GM04503 (cell line): ENCODE results near the gene ZNF618.
A peak's percentile ranks its signal among the peaks of the same experiment; 100 is the strongest.

ENCODE experiments used
- DNase-seq: peaks from one replicate; pipeline ENCODE4 v3.0.0-alpha.2; 2012; ENCODE audit warnings: low read depth

ZNF618 gene

DNA sequence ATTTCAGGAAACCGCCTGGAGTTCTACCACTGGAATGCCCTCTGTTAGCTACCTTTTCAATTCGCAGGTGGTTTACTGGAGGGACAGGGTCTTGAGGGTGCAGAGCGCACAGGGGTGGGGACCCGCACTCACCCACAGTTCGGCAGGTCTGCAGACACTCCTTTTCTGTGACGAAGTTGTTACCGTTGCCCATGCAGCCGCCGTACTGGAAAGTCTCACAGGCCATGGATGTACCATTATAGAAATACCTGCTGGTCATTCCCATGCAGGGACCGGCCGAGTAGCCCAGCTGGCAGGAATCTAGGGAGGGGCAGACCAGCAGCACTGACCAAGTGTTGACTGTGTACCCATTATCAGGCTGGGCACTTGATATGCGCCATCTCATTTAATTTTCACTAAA lies 185.2 kb downstream of the ZNF618 start:
- no peak for DNase-seq

DNA sequence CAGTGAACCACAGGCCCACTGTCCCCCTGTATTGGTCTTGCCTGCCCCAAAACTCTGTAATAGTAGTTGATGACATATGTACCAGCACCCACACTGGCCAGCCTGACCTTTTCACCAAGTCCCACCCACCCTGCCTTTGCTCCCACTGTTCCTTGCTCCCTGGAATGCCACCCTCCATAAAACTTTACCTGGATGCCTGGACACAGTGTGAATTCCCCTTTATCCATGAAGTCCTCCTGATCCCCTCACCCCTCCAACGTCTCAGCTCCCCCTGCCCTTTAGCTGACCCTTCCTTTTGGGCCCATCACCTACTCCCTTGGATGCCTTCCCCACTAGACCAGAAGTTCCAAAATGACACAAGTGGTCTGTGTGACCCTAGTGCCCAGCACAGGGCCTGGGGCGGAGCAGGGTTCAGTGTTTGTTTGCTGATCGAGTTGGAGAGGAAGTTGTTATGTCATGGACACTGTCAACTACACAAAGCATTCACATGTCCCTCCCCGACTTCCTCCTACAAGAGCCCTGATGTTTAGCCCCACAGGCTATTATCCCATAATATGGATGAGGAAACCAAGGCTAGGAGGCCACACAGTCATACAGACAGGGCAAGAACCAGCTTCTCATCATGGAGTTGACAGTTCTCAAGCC lies 185.8 kb downstream of the ZNF618 start:
- DNase-seq, result no peak

DNA sequence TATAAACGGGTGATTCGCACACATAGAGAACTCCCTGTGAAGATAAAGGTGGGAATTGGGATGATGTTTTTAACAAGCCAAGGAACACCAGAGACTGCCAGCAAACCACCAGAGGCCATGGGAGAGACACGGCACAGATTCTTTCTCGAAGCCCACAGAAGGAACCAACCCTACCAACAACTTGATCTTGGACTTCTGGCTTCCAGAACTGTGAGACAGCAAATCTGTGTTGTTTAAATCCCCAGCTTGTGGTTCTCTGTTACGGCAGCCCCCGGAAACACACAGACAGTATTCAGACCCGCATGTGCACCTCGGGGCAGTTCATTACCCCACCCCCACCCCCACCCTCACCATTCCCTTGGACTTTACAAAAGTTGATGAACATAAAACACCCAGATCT lies 189.2 kb downstream of the ZNF618 start:
- DNase-seq, result no peak

DNA sequence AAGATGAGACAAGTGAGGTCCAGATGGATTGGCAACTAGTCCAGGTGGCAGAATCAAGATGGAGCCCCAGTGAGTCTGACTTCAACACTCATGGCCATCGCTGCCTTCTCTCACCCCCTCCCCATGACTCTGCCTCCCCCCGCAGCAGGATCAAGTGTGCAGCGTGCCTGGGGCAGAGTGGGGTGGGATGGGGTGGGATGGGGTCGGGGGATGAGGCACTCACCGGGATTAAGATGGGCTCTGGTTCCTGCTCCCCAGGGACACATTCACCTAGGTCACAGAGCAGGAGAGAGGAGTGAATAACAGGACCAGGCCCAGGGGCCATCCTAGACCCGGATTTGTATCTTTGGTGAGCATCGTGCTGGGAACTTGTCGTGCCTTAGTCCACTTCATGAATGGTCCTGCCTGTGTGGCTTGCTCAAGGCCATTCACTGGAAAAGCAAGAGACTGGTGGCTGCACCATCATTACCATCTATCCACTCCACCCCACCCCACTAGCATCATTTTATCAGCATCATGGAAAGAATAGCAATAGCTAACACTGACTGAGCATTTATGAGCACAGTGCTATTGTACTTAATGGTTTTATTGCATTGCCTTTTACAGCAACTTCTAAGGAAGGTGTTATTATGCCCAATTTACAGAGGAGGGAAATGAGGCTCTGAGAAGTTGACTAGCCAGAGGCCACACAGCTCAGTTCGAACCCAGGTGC lies 193.5 kb downstream of the ZNF618 start:
- no peak for DNase-seq

DNA sequence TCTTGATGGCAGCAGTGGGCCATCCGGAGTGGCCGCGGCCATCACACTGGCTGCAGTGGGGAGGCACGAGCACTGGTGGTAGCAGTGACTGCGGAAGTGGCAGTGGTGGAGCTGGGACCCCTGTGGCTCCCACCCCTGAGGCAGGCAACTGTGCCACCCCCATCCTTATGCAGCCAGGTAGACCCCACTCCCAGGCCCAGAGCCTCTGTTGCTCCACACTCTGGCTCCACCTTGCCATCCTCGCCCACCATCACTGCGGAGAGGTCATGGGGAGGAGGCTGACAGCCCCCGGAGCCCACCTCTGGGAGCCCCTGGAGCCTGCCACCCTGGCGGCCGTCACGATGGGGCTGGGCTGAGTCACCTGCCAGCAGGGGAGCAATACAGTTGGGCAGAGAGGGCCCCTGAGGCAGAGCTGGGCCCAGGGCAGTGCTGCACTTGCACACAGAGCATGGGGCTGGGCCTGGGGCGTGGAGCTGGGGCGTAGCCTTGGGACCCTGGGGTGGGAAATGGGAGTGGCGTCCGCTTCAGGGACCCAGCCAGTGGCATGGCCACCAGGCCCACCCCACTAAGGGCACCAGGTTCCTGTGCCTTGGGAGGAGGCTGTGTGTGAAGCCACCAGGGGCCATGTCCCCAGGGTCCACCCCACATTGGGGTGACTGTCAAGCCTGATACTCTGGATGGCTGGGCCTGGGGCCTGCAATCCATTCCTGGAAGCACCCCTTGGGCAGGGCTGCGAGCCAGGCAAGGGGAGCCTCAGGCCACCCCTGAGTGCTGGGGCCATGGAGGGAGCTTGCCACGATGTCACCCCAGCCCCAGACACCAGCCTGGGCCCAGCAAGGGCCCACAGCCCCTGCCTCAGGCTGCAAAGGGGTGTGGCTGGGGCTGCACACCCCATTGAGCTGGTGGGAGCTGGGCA lies 194.3 kb downstream of the ZNF618 start:
- no peak for DNase-seq

DNA sequence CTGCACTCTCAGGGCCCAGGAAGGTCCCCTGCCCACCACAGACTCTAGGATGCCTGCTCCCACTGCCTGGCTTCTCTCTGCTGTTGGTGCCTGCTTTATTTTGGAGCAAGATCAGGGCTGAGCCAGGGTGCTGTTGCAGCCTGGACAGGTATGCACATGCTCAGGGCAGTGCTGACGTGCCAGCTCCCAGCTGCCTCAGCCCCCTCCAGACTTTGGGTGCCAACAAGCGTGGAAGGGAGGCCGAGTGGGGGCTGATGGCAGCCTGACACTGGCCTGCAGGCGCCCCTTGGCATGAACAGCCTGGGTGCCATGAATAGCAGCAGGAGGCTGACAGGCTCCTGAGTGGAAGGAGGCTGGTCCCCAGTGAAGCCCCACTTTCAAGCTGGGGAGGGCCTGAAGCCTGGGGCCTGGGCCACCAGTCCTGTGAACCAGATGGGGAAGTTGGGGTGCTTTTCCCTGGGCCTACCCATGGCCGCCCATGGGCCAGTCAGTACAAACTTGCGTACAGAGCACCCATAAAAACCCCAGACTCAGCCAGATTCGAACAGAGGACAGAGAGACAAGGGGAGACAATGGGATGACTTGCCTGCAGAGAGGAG lies 195.2 kb downstream of the ZNF618 start:
- no peak for DNase-seq

DNA sequence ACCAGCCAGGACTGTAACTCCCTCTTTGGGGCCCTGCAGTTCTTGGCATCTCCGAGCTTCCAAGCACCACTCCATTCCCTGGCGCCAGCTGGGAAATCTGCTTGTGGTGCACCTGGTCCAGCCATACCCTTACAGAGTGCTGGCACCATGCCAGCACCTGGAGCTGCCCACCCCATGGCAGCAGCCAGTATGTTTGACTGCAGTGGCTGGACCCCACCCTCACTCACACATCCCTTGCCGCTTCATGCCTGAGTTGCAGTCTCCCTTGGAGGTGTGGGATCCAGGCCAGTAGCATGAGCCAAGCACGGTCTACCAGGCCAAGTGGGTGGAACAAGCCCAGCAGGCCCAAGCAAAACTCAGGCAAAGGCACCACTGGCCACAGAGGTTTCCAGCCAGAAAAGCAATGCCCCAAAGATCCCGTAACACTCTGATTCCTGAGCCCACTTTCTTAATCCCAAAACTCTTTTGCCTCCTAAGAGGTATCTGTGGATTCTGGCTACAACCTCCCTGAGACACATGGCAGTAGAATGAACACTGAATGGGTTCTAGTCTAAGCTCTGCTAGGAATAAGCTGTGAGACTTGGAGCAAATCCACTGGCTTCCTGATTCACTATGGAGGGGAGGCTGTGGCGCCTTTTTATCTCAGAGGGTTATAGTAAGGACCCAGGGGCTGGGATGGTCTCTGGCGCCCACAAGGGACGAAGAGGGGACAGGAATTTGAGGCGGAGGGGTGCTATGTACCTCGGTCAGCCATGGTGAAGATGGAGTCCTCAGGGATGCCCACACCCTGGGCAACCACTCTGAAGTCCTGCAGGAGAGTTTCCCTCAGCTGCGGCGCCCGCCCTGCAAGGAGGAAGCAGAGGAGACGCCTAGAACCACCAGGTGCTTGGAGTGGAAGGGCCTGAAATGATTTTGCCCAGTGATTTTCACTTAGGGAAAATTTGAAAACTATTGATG lies 196.4 kb downstream of the ZNF618 start:
- peak; percentile 21 for DNase-seq

DNA sequence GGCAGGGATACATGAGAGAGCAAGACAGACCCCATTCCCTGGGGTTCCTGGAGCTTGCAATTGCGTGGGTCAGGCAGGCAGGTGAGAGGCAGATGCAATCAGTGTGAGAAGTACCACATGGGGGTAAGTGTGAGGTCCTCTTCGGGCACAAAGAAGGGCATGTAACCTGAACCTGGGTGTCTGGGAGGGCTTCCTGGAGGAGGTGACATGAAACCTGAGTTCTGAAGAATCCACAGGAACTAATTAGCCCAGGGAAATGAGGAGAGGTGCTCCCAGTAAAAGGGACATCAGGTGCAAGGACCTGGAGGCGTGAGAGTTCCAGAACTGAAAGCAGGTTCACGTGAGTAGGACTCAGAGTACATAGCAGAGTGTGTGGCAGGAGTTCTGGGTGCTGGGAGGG lies 199.5 kb downstream of the ZNF618 start:
- no peak for DNase-seq

DNA sequence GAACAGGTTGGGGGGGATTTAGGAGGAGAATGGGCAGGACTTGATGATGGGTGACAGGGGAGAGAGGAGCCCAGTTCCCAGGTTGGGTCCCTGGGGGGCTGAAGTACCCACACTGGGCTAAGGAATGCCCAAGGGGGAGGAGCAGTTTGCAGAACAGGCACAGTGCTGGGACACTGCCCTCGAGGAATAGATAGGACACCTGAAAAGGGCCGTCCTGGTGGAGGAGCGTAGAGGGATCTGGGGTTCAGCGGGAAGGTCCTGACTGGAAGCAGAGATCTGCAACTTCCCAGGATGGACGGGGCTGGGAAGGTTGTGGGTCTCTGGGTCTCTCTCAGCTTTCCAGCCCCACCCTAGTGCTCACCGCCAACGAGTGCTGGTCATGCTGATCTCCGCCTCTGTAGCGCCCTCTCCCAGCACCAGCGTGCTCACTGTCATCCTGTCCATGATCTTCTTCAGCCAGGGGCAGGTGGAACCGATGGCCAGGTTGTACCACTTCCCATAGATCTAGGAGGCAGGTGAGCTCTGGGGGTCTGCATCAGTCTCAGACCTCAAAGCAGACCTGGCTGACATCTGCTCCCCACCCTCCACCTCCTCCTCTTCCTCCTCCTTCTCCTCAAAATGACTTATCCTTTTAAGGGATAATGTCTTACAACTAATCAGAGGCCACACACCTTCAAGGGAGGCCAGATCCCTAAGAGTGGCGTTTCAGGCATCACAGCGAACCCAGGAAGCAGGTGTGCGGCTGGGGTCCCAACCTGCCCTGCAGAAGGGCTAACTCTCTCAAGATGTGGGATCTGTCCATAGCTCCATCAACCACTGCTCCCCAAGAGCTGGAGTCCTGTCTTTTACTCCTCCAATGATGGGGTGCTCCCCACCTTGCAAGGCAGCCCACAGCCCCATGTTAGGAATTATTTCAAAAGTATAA lies 200.4 kb downstream of the ZNF618 start:
- DNase-seq, result no peak

DNA sequence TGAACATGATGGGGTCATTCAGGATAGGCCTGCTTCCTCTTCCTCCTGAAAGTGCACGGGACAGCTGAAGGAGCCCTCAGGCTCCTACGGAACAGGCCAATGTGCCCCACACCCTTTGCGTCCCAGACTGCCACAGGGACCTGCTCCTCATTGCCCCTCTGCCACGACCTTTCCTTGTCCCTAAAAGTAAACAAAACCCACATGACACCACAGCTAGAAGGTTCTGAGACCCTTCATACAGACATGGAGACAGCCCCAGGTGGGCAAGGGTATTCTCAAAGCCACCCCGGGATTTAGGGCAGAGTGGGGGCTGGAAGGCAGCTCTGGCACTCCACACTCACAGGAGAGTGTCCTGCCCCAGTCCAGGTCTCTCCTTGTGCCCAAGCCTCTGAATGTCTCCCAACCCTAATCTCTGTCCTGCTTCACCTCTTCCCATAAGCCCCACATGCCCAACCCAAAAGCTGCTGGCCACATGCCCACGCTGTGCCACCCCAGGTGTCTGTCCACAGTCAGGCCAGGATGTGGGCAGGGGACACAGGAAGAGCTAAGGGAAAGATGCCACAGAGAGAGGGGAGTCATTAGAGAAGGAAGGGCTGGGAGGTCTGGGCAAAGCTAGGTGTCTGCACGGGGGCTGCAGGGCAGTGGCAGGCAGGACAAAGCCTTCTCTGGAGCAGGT lies 201.2 kb downstream of the ZNF618 start:
- no peak for DNase-seq

DNA sequence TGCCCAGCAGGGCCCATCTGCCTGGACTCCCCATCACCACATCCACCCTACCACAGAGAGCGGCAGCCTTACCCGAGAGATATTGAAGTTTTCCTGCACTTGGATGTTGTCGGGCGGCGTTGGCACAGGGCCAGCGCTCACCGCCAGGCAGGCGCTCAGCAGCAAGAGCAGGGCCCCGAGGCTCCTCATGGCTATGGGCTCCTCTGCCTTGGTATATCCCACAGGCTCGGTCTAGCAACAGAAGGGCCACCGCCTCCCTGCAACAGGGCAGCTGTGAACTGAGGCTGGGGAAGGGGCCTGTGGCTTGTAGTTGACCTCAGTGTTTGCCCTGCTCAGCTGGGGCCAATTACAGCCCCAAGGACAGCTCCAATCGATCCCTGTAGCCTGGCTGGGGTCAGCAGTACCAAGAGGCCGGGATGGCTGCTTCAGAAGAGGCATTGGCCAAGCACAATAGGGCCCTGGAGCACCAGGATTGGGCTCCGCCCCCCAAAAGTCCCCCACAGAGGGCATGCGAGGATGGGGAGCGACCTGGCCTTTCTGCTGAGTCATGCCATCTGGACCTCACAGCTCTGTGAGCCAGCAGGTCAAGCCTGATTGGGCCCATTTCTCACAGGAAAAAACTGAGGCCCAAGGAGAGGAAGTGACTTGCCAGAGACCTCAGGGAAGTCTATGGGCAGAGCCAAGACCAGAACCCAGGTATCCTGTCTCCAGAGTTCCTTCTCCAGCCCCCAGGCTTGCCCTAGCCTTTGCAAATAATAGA lies 202.1 kb downstream of the ZNF618 start, which contains the start of gene AMBP:
Gene AMBP, minus strand, starts transcription at position 280 of the 760 bp plus-strand sequence. Its CDS starts 91 bp downstream, at position 189.
- no peak for DNase-seq

DNA sequence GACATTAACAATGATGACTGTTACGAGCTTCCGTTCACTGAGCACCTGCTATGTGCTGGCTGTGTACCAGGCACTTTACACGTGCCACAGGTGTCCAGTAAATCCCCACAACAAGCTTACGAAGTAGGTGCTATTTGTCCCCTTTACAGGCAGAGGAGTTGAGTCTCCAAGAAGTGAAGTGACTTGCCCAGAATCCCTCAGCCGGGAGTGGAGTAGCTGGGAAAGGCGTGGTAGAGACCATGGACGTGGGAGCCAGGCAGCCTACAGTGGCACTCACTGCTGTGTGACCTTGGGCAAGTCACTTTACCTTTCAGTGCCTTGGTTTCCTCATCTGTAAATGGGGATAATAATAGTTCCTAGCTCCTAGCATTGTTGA lies 202.7 kb downstream of the ZNF618 start:
- DNase-seq, result no peak

DNA sequence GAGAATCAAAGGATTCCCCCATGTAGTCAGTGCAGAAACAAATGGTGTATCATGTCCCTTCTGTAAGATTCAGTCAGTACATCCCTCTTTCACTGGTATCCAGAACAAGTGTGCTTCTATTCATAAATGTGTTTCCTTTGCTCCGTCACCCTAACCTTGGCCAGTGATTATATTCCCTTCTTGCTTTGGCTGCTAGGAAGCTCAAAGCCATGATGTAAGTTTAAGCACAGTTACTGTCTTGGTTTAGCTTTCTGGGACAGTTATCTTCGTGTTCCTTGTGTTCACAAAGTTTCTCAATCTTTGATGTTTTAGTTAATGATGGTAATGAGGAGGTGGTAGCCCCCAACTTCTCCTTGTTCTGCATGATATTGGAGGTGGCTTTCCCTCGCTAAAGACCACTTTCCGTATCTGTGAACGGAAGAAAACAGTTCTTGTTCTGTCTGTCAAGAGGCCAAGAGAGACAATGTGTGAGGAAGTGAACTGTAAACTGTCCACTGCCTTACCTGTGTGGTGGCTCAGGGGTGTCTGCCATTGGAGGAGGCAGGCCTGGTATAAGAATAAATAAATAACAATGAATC lies 204.2 kb downstream of the ZNF618 start:
- no peak for DNase-seq

DNA sequence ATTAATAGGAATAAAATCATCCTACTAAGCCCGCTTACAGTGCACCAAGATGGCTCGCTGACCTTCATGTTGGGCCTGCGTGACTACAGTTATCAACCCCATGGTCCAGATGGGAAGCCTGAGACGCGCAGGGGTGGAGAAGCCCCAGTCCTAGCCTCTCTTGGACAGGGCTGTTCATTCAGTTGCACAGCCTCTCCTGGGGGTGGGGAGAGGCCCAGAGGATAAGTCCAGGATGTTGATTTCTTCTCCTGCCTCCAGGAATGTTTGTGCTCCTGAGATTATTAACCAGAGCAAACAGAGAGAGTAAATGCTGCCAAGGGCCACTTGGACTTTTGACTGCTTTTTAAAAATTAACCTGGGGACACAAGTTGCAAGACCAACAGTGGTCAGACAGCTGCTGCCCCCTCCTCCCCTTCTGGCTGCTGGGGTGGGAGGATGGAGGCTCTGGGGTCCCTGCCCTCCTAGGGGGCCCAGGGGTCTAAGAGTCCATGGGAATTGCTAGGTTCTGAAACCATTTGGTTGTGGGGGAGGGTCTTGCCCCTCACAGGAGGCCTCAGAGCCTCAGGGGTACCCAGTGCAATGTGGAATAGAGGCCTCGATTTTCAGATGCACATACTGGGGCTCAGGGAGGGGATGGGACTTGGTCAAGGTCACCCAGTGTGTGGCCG lies 204.8 kb downstream of the ZNF618 start:
- DNase-seq, result no peak

DNA sequence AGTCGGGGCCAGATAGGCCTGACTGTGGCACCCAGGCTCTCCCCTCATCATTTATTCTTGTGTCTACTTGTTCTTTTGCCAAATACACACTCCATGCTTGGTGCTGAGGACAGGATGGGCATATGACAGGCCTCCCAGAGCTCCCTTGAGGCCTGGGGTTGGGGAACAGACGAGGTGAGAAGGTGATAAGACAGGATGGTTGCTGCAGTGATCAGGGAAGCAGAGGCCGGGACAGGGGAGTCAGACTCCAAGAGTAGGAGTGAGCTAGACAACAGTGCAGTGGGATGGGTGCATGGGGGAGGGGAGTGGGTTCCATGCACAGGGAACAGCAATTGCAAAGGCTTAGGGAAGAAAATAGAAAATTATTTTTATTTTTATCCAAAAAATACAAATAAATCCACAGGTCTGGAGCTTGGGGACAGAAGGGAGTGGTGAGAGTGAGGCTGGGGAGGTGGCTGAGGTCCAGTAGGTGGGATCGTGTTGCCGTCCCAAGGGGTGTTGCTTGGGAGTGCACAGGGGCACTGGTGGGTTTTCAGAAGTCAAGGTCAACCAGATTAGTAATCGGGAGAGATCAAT lies 205.4 kb downstream of the ZNF618 start:
- no peak for DNase-seq

DNA sequence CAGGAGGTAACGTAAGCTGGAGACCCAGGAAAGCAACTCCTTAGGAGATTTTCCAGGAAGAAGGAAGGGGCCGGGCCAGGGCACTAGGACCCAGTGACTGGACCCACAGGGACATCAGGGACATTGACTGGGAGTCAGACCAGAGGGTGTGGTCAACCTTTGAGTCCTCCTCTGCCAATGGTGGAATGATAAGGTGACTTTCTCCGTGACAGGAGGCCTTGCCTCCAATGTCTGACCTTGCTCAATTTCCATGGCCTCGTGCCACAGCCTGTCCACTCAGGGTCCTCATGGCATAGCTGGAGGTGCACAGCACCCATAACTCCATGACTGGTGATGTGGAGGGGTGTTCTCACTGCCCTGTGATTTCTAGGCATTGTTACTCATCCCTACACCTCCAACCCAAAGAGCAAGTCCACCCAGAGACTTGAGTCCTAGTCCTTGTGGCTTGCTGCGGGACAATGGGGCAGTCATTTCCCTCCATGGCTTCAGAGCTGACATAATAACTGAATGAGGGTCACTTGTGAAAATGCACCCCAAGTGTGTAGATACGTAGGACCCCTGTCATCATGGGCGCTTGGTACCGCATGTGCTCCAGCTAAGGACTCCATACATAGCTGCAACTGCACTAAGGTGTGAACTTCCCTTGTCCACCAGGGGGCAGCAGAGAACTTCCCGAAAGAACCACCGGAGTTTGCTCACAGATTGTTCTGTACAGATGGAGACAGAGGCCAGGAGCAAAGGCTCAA lies 206.1 kb downstream of the ZNF618 start:
- peak; percentile 41 for DNase-seq
